HG03097 (cell line): ENCODE data around the gene LYPLA2.
"Not testable (repeated sequence)": the region's sequence is repeated elsewhere in the genome, so short reads cannot be mapped to it uniquely, and the experiment has no call there.

ENCODE experiments used
- ATAC-seq: cut with Tn5 transposase; IDR thresholded peaks from one replicate; pipeline ENCODE4 v1.9.1; 2021; ENCODE audit not compliant: unreplicated experiment, low FRiP score

LYPLA2 gene

DNA sequence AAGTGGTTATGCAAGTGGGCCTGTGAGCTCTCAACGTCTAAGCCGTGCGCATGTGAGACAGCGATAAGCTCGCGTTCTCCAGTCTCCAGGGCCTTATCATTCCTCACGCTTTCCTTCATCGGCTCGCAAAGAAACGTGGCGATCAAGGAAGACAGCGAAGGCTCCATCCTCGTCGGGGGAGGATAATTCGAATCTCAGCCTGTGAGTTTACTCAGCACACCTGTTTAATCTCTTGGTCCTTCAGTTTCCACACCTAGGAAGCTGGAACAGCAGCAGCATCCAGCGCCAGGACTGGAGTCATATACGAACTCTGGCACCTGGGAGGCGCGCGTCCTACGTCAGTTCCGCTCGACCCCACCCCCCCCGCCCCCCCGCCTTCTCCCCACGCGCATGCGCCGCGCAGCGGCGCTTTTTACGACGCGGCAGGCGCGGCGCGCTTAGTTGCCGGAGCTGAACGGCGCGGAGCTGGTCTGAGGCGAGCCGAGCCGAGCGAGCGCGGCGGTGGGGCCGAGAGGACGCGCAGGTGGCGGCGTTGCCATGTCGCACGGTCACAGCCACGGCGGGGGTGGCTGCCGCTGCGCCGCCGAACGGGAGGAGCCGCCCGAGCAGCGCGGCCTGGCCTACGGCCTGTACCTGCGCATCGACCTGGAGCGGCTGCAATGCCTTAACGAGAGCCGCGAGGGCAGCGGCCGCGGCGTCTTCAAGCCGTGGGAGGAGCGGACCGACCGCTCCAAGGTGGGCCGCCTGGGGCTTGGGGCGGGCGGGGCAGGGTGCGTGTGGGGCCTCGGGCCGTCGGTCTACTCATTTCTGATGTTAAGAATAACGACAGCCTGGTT lies 12.7 kb upstream of the LYPLA2 start, which contains the start of gene PITHD1:
PITHD1 (plus strand) TSS at position 440 of the 836 bp plus-strand sequence; CDS start at position 538, 98 bp downstream.
- peak; percentile 52 for ATAC-seq

GRCh38 chr1:23779826-23780371 lies 11.0 kb upstream of the LYPLA2 start:
- no peak for ATAC-seq

DNA sequence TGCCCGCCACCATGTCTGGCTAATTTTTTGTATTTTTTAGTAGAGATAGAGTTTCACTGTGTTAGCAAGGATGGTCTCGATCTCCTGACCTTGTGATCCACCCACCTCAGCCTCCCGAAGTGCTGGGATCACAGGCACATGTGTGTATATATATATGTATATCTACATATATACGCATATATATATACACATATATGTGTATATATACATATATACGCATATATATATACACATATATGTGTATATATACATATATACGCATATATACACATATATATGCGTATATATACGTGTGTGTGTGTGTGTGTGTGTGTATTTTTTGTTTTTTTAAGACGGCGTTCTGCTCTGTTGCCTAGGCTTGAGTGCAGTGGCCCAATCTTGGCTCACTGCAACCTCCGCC lies 7.8 kb upstream of the LYPLA2 start:
- ATAC-seq = not testable (repeated sequence)

DNA sequence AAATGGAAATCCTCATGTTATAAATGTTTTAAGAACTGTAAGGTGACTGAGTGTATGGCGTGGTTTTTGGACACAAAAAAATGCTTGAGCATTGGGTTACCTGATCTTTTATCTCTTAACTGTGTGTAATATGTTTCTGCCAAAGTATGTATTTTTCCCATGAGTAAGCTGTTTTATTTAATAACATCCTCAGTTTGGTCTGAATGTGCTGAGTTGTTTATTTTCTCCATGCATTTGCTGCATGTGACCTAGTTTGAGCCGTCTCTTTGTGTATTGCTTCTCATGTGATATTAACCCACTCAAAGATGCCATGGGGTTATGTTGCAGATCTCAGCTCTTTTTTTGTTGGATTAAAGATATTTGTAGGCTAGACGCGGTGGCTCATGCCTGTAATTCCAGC lies 6.1 kb upstream of the LYPLA2 start:
- ATAC-seq = no peak

GRCh38 chr1:23787701-23788100 lies 3.2 kb upstream of the LYPLA2 start:
- ATAC-seq = no peak

DNA sequence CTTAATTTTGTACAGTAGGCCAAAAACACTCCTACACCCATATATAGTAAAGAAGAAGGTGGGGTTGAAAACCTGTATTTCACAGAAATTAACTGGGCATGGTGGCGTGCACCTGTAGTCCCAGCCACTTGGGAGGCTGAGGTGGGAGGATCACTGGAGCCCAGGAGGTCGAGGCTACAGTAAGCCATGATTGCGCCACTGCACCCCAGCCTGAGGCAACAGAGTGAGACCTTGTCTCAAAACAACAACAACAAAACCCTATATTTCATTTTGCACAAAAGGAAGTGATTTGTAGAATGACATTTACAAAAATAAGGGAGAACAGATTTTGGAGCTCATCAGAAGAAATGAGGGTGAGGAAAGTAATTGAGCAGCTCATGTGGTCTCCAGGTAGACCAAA lies 2.2 kb upstream of the LYPLA2 start:
- ATAC-seq = no peak

DNA sequence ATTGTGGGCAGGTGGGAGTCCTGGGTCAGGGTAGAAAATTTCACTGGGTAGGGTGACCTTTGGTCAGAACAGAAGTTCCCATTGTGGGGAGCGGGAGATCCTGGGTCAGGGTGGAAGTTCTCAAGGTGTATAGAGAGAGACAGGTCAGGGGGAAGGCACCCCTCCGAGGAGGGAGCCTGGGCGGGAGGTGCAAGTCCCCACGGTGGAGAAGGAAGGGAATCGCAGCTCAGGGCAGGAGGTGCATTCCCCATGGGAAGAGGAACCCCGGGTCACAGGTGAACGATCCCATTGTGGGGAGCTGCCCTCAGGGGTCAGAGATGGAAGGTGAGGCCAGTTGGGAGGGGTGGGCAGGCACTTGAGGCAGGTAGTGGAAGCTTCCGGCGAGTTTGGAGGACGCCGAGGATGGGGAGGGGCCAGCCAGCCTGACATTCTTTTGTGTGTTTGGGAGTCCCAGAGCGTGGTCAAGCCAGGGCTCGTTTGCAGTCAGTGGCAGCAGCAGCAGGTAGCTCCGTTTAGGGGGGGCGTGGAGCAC lies 637 bp downstream of the LYPLA2 start:
- peak; percentile 4 for ATAC-seq

- ATAC-seq = no peak
Measured at GRCh38 chr1:23792151-23792945, 1.4 kb downstream of the LYPLA2 start.

GRCh38 chr1:23793018-23793781 lies 2.3 kb downstream of the LYPLA2 start:
- no peak for ATAC-seq

DNA sequence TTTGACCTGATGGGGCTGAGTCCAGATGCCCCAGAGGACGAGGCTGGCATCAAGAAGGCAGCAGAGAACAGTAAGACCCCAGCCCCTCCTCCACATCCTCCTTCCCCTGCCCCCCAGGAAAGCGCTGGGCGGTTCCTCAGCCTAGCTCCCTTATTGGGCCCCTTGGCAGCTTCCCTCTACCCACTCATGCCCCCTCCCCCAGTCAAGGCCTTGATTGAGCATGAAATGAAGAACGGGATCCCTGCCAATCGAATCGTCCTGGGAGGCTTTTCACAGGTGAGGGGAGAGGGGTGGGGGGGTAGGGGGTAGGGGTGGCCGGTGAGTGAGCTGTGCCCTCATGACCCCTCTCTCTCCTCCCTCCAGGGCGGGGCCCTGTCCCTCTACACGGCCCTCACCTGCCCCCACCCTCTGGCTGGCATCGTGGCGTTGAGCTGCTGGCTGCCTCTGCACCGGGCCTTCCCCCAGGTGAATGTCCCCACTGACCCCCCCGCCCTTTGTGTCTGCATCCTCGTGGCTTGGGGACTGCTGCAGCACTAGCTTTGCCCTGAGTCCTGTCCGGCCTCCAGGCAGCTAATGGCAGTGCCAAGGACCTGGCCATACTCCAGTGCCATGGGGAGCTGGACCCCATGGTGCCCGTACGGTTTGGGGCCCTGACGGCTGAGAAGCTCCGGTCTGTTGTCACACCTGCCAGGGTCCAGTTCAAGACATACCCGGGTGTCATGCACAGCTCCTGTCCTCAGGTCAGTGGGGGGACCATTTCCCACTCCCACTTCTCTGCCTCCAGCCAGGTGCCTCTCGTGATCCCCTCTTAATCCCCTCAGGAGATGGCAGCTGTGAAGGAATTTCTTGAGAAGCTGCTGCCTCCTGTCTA lies 3.2 kb downstream of the LYPLA2 start:
- no peak for ATAC-seq

GRCh38 chr1:23794732-23795182 lies 3.8 kb downstream of the LYPLA2 start:
- ATAC-seq = not testable (repeated sequence)

DNA sequence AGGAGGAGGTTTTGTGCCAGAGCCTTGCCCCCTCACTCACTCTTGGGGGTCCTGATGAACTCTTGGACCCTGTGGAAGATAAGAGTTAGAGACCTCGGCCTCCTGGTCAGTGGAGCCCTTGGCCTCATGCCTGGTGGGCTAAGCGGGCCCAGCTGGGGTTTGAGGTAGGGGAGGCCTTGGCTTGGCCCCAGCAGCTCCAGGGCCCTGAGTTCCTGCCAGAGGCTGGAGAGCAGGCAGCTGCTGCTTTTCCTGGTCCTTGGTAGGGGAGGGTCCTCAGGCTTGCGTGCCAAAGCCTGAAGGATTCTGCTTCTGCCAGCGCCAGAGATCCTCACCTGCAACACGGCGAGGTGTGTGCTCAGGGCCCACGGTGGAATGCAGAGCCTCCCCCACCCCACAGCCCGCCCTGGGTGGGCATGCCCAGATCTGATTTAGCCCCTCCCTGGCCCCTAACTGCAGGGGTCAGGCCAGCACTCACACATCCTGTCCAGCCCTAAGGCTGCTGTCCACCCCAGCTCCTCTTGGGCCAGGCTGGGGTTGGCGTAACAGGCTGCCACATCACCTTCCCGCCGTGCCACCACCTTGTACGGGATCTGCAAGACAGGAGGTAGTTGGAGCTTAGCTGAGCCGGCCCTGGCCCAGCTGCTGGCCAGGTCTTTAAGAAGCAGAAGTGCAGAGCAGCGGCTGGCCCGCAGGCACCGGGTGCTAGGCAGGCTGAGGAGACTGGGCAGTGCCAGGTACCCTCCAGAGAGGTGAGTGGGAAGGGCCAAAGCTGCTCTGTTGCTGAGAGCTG lies 4.9 kb downstream of the LYPLA2 start:
- ATAC-seq = no peak

GRCh38 chr1:23796466-23797271 lies 5.7 kb downstream of the LYPLA2 start:
- no peak for ATAC-seq

- ATAC-seq = no peak
Measured at GRCh38 chr1:23797478-23798448, 6.8 kb downstream of the LYPLA2 start.

DNA sequence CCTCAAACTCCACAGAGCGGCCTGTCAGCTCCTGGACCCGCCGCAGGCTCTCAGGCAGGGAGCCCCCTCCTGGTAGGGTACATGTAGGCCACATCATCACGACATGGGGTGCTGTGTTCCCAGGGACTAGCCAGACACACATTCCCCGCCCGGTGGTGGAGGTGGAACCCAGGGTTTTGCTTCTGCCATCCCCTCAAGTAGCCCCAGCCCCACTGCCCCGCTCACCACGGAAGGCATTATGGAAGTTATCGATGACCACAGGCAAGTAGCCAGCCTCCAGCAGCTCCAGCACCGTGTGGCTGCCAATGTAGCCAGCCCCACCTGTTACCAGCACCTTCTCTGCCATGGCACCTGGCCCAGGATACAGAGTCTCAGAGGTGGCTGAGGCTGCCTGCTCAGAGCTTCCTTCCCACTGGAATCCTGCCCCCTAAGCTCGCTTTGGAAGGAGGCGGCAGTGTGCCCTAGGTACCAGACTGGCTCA lies 7.8 kb downstream of the LYPLA2 start:
- no peak for ATAC-seq

DNA sequence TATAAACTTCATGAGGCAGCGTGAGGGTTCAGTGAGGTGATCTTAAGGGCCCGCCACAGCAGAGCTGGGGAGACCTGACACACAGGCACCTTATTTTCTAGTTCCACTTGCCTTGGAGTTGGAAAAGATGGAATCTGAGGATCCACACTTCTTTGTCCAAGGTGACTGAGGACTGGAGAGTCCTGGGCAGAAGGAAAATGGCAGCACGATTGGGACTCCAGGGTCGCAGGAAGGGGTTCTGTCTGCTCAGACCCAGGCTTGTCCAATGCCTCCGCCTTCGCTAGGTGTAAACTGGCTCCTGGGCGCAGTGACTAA lies 8.3 kb downstream of the LYPLA2 start:
- no peak for ATAC-seq
